CD4-positive, alpha-beta memory T cell (primary cell): ENCODE results near the gene ARHGAP11B.
A peak's percentile ranks its signal among the peaks of the same experiment; 100 is the strongest.
"Not testable (repeated sequence)": the region's sequence is repeated elsewhere in the genome, so short reads cannot be mapped to it uniquely, and the experiment has no call there.

ENCODE experiments used
- CTCF ChIA-PET: fragments of 350-600 bp; sonication (Branson Sonifier 250); formaldehyde crosslinking; loops from one replicate; lab custom pipeline; 2021; ENCODE audit warnings: inconsistent platforms; ENCODE audit not compliant: partially characterized antibody; lab: Charles Lee
- POLR2A ChIA-PET: fragments of 350-600 bp; sonication (Branson Sonifier 250); formaldehyde crosslinking; loops from one replicate; lab custom pipeline; 2021; ENCODE audit not compliant: partially characterized antibody; lab: Charles Lee
- DNase-seq, 5 donors: peaks; one replicate each; pipeline versions ENCODE4 v3.0.0 to v3.0.0-alpha.2; 2020 to 2022; ENCODE audit warnings: mixed read lengths in 1 of 5
- H3K27ac ChIP-seq: one replicate; pipeline ENCODE4 v1.7.0; 2013; ENCODE audit warnings: low read depth, low read length
- H3K27me3 ChIP-seq: 2 replicates; pipeline ENCODE4 v1.7.0; 2013; ENCODE audit warnings: mild to moderate bottlenecking, low read length, moderate library complexity; ENCODE audit not compliant: insufficient read depth
- H3K36me3 ChIP-seq: 2 replicates; pipeline ENCODE4 v1.7.0; 2013; ENCODE audit warnings: mild to moderate bottlenecking, low read length, moderate library complexity; ENCODE audit not compliant: insufficient read depth
- H3K4me1 ChIP-seq: 2 replicates; pipeline ENCODE4 v1.7.0; 2013; ENCODE audit warnings: mild to moderate bottlenecking, low read length, moderate library complexity; ENCODE audit not compliant: insufficient read depth
- H3K4me3 ChIP-seq, 2 donors: one replicate each; pipeline ENCODE4 v1.7.0; 2013; ENCODE audit warnings: low read length in 2 of 2, mild to moderate bottlenecking in 1 of 2
- H3K9me3 ChIP-seq, 2 donors: one replicate each; pipeline ENCODE4 v1.7.0; 2013; ENCODE audit warnings: low read length in 2 of 2, control low read depth in 1 of 2; ENCODE audit not compliant: control insufficient read depth in 1 of 2
- H3K27ac Mint-ChIP-seq, 7 donors: one replicate each; pipeline ENCODE4 v1.8.0; 2020 to 2021; ENCODE audit warnings: mixed read lengths in 7 of 7, mild to moderate bottlenecking in 6 of 7, inconsistent platforms in 3 of 7, moderate library complexity in 3 of 7
- H3K27me3 Mint-ChIP-seq, 2 donors: one replicate each; pipeline ENCODE4 v1.8.0; 2020 to 2021; ENCODE audit warnings: mixed read lengths in 2 of 2
- H3K36me3 Mint-ChIP-seq, 2 donors: one replicate each; pipeline ENCODE4 v1.8.0; 2020 to 2021; ENCODE audit warnings: mixed read lengths in 2 of 2, inconsistent platforms in 1 of 2, mild to moderate bottlenecking in 1 of 2
- H3K4me1 Mint-ChIP-seq, 4 donors: one replicate each; pipeline ENCODE4 v1.8.0; 2020 to 2021; ENCODE audit warnings: mixed read lengths in 4 of 4, mild to moderate bottlenecking in 1 of 4
- H3K4me3 Mint-ChIP-seq, 8 donors: one replicate each; pipeline ENCODE4 v1.8.0; 2020 to 2021; ENCODE audit warnings: mixed read lengths in 8 of 8, mild to moderate bottlenecking in 7 of 8, moderate library complexity in 6 of 8, inconsistent platforms in 3 of 8
- H3K9me3 Mint-ChIP-seq, 8 donors: one replicate each; pipeline ENCODE4 v1.8.0; 2020 to 2021; ENCODE audit warnings: mixed read lengths in 8 of 8, mild to moderate bottlenecking in 5 of 8, inconsistent platforms in 3 of 8, moderate library complexity in 1 of 8
- intact Hi-C: fragments of 100-400 bp; cut with micrococcal nuclease; formaldehyde crosslinking; loops from one replicate; pipeline ENCODE4 v1.15.1; 2023

ARHGAP11B gene

GRCh38 chr15:30625436-30626193 is at the start of gene ARHGAP11B:
TSS of gene ARHGAP11B (plus strand) at chr15:30626128.
- H3K27me3 Mint-ChIP-seq, H3K4me1 ChIP-seq, H3K9me3 ChIP-seq, intact Hi-C loops, H3K27me3 ChIP-seq, H3K36me3 ChIP-seq, H3K9me3 Mint-ChIP-seq, CTCF ChIA-PET: not testable (repeated sequence)
- peaks cover 7 to 30% (median 21%) of the 10 kb centered on the region in 4 donors for H3K4me1 Mint-ChIP-seq
- H3K4me3 ChIP-seq: peak within 1 kb of the TSS; percentile 61 to 83
- H3K27ac ChIP-seq: peak within 1 kb of the TSS; percentile 82
- POLR2A ChIA-PET: interaction anchor here (1.0 kb wide), 1 partner anchor 366 kb away, joined by 5 read pairs; the partner anchor contains the start of gene MTMR10
- peak within 1 kb of the TSS; percentile 96 to 99 (median 98) for H3K27ac Mint-ChIP-seq
- peaks cover 0 to 12% of the 10 kb centered on the region in 2 donors for H3K36me3 Mint-ChIP-seq
- peak; percentile 96 to 97 (median 96) for DNase-seq
- H3K4me3 Mint-ChIP-seq: peak within 1 kb of the TSS; percentile 96 to 99 (median 99)

- H3K27ac ChIP-seq, H3K4me1 Mint-ChIP-seq, H3K36me3 ChIP-seq, H3K36me3 Mint-ChIP-seq, CTCF ChIA-PET, H3K4me3 ChIP-seq, H3K27ac Mint-ChIP-seq, POLR2A ChIA-PET, H3K27me3 Mint-ChIP-seq, H3K4me3 Mint-ChIP-seq, H3K27me3 ChIP-seq, intact Hi-C loops, H3K9me3 Mint-ChIP-seq, DNase-seq, H3K4me1 ChIP-seq, H3K9me3 ChIP-seq: not testable (repeated sequence)
Observed at GRCh38 chr15:30579394-30579970, 46.4 kb upstream of the ARHGAP11B start.

- DNase-seq, intact Hi-C loops, POLR2A ChIA-PET, CTCF ChIA-PET, H3K27ac ChIP-seq, H3K4me3 Mint-ChIP-seq, H3K4me1 ChIP-seq, H3K27me3 Mint-ChIP-seq, H3K4me1 Mint-ChIP-seq, H3K27ac Mint-ChIP-seq, H3K9me3 Mint-ChIP-seq, H3K9me3 ChIP-seq, H3K27me3 ChIP-seq, H3K36me3 Mint-ChIP-seq, H3K36me3 ChIP-seq, H3K4me3 ChIP-seq: not testable (repeated sequence)
Observed at GRCh38 chr15:30580716-30581115, 45.2 kb upstream of the ARHGAP11B start.

- DNase-seq: peak in 3 of 5 donors; percentile 3 to 14 (median 9)
- H3K27ac Mint-ChIP-seq, H3K27me3 ChIP-seq, H3K4me1 Mint-ChIP-seq, H3K36me3 Mint-ChIP-seq, H3K4me1 ChIP-seq, H3K9me3 ChIP-seq, H3K36me3 ChIP-seq, H3K4me3 Mint-ChIP-seq, POLR2A ChIA-PET, intact Hi-C loops, H3K27ac ChIP-seq, H3K4me3 ChIP-seq, H3K9me3 Mint-ChIP-seq, CTCF ChIA-PET, H3K27me3 Mint-ChIP-seq: not testable (repeated sequence)
Observed at GRCh38 chr15:30598953-30599352, 27.0 kb upstream of the ARHGAP11B start.

- H3K4me1 ChIP-seq, CTCF ChIA-PET, H3K27me3 ChIP-seq, H3K9me3 ChIP-seq, POLR2A ChIA-PET, H3K4me3 Mint-ChIP-seq, H3K4me1 Mint-ChIP-seq, H3K27ac Mint-ChIP-seq, H3K4me3 ChIP-seq, H3K27ac ChIP-seq, H3K36me3 Mint-ChIP-seq, DNase-seq, H3K36me3 ChIP-seq, H3K9me3 Mint-ChIP-seq, H3K27me3 Mint-ChIP-seq, intact Hi-C loops: not testable (repeated sequence)
Observed at GRCh38 chr15:30603796-30604195, 22.1 kb upstream of the ARHGAP11B start, which contains the start of gene GOLGA8H. TSS of gene GOLGA8H (plus strand) at chr15:30604028. CDS start at chr15:30604126, 98 bp downstream.

GRCh38 chr15:30612271-30612670 is 13.7 kb upstream of the ARHGAP11B start:
- H3K4me1 ChIP-seq, H3K27ac ChIP-seq, H3K9me3 ChIP-seq, DNase-seq, H3K27me3 Mint-ChIP-seq, H3K27me3 ChIP-seq, H3K4me3 ChIP-seq, POLR2A ChIA-PET, H3K27ac Mint-ChIP-seq, H3K36me3 Mint-ChIP-seq, H3K4me3 Mint-ChIP-seq, H3K4me1 Mint-ChIP-seq, H3K9me3 Mint-ChIP-seq, CTCF ChIA-PET, intact Hi-C loops, H3K36me3 ChIP-seq: not testable (repeated sequence)

GRCh38 chr15:30621342-30621741 is 4.6 kb upstream of the ARHGAP11B start:
- H3K4me1 Mint-ChIP-seq: peaks cover 2 to 11% (median 6%) of the 10 kb centered on the region in 4 donors
- H3K27ac ChIP-seq, H3K4me1 ChIP-seq, intact Hi-C loops, H3K27ac Mint-ChIP-seq, H3K9me3 Mint-ChIP-seq, H3K27me3 Mint-ChIP-seq, H3K4me3 Mint-ChIP-seq, POLR2A ChIA-PET, H3K9me3 ChIP-seq, CTCF ChIA-PET, H3K4me3 ChIP-seq, H3K27me3 ChIP-seq, H3K36me3 ChIP-seq: not testable (repeated sequence)
- DNase-seq: peak in 3 of 5 donors; percentile 6 to 13 (median 7)
- H3K36me3 Mint-ChIP-seq: peaks cover 0 to 11% of the 10 kb centered on the region in 2 donors
